ENCODE results near the gene AP2A2. TPM values are rescaled to one million over a fixed set of nuclear protein-coding genes. Genes with fewer than 3 reads are reported as not detected.

AP2A2 gene
- total RNA-seq, 1 donor from 2014 or later, result 119 TPM

- no peak for ATAC-seq
- intact Hi-C loops (cut with DNase I), result no loop called here
Measured at GRCh38 chr11:984546-984945, 58.9 kb downstream of the AP2A2 start.

GRCh38 chr11:985406-985805, 59.7 kb downstream of the AP2A2 start:
- ATAC-seq (no peak), DNase-seq (ENCODE audit: low spot score) (no peak)
- intact Hi-C loops (cut with DNase I), result no loop called here

More at GRCh38 chr11:984546-984945, 58.9 kb downstream of the AP2A2 start:
- DNase-seq (ENCODE audit: low spot score), result no peak

- no peak for ATAC-seq
- intact Hi-C loops (cut with DNase I), result no loop called here
Measured at GRCh38 chr11:985848-986247, 60.2 kb downstream of the AP2A2 start.

GRCh38 chr11:986270-986951, 60.7 kb downstream of the AP2A2 start:
- intact Hi-C loops (cut with DNase I), result no loop called here
- ATAC-seq, result no peak
- no peak for DNase-seq (ENCODE audit: low spot score)

More at GRCh38 chr11:985848-986247, 60.2 kb downstream of the AP2A2 start:
- DNase-seq (ENCODE audit: low spot score), result no peak

- ATAC-seq (no peak), DNase-seq (ENCODE audit: low spot score) (no peak)
- intact Hi-C loops (cut with DNase I), result no loop called here
Measured at GRCh38 chr11:986952-987305, 61.3 kb downstream of the AP2A2 start.

- DNase-seq (ENCODE audit: low spot score), result no peak
- no peak for ATAC-seq
- intact Hi-C loops (cut with DNase I), result no loop called here
Measured at GRCh38 chr11:987671-988070, 62.0 kb downstream of the AP2A2 start.

GRCh38 chr11:990101-990500, 64.4 kb downstream of the AP2A2 start:
- intact Hi-C loops (cut with DNase I), result no loop called here
- ATAC-seq (no peak), DNase-seq (ENCODE audit: low spot score) (no peak)

GRCh38 chr11:991034-991433, 65.4 kb downstream of the AP2A2 start:
- intact Hi-C loops (cut with DNase I), result no loop called here
- ATAC-seq (no peak), DNase-seq (ENCODE audit: low spot score) (no peak)

- intact Hi-C loops (cut with DNase I), result no loop called here
- ATAC-seq, result no peak
Measured at GRCh38 chr11:991711-992307, 66.1 kb downstream of the AP2A2 start.

GRCh38 chr11:992577-992976, 66.9 kb downstream of the AP2A2 start:
- ATAC-seq, result no peak
- intact Hi-C loops (cut with DNase I), result no loop called here
- no peak for DNase-seq (ENCODE audit: low spot score)

More at GRCh38 chr11:991711-992307, 66.1 kb downstream of the AP2A2 start:
- no peak for DNase-seq (ENCODE audit: low spot score)

GRCh38 chr11:993632-994167, 68.0 kb downstream of the AP2A2 start:
- no peak for ATAC-seq
- intact Hi-C loops (cut with DNase I), result no loop called here

GRCh38 chr11:995044-995751, 69.5 kb downstream of the AP2A2 start:
- intact Hi-C loops (cut with DNase I), result no loop called here
- ATAC-seq (peak; percentile 31), DNase-seq (ENCODE audit: low spot score) (no peak)

More at GRCh38 chr11:993632-994167, 68.0 kb downstream of the AP2A2 start:
- no peak for DNase-seq (ENCODE audit: low spot score)

GRCh38 chr11:995752-996420, 70.2 kb downstream of the AP2A2 start:
- peak; percentile 21 for ATAC-seq
- intact Hi-C loops (cut with DNase I), result no loop called here
- no peak for DNase-seq (ENCODE audit: low spot score)

GRCh38 chr11:996681-997080, 71.0 kb downstream of the AP2A2 start:
- intact Hi-C loops (cut with DNase I), result no loop called here
- DNase-seq (ENCODE audit: low spot score) (no peak), ATAC-seq (peak; percentile 43)

- intact Hi-C loops (cut with DNase I), result no loop called here
- no peak for DNase-seq (ENCODE audit: low spot score)
- ATAC-seq, result no peak
Measured at GRCh38 chr11:997907-998306, 72.2 kb downstream of the AP2A2 start.

GRCh38 chr11:999009-999408, 73.3 kb downstream of the AP2A2 start:
- intact Hi-C loops (cut with DNase I), result no loop called here
- ATAC-seq, result no peak
- DNase-seq (ENCODE audit: low spot score), result no peak

GRCh38 chr11:1000357-1001278, 74.9 kb downstream of the AP2A2 start:
- intact Hi-C loops (cut with DNase I), result no loop called here
- no peak for DNase-seq (ENCODE audit: low spot score)
- ATAC-seq, result no peak

GRCh38 chr11:1001617-1002405, 76.1 kb downstream of the AP2A2 start:
- intact Hi-C loops (cut with DNase I), result no loop called here
- no peak for DNase-seq (ENCODE audit: low spot score)
- no peak for ATAC-seq
